HG02759 (cell line): ENCODE results near the gene TPTE.
"Not testable (repeated sequence)": the region's sequence is repeated elsewhere in the genome, so short reads cannot be mapped to it uniquely, and the experiment has no call there.

Source experiments
- ATAC-seq: cut with Tn5 transposase; IDR thresholded peaks from one replicate; pipeline ENCODE4 v1.9.1; 2021; ENCODE audit warnings: mild to moderate bottlenecking, moderate library complexity; ENCODE audit not compliant: unreplicated experiment

The TPTE gene

GRCh38 chr21:10521091-10521598 is at the start of gene TPTE:
TPTE (plus strand) TSS chr21:10521583; CDS start chr21:10538724, 17,141 bp downstream.
- no peak for ATAC-seq

DNA sequence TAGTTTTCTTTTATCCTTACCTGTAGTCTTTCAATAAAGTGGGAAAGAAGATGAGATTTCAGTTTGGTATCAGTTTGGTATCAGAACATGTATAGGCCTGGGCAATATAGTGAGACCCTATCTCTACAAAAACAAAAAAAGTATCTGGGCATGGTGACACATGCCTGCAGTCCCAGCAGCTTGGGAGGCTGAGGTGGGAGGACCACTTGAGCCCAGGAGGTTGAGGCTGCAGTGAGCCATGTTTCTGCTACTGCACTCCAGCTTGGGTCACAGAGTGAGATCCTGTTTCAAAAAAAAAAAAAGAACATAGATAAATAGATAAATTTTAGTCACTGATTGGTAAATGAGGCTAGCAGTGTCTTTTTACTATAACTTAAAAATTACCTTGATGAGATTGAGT is 49.4 kb upstream of the TPTE start:
- not testable (repeated sequence) for ATAC-seq

- ATAC-seq = not testable (repeated sequence)
These were observed 43.6 kb upstream of the TPTE start for GRCh38 chr21:10477794-10478193.

DNA sequence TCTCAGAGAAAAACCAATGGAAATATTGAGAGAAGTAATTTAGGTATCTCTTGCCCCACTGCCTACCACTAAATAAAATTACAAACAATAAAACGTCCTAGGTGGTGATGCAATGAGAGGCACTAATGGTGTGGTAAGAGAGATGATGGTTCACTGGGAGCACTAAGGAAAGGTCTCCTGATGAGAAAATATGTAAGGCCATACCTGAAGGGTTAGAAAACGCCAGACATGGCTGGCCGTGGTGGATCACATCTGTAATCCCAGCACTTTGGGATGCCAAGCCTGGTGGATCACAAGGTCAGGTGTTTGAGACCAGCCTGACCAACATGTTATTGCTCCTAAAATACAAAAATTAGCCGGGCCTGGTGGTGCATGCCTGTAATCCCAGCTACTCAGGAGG is 41.5 kb upstream of the TPTE start:
- ATAC-seq = not testable (repeated sequence)

GRCh38 chr21:10484864-10485263 is 36.5 kb upstream of the TPTE start:
- not testable (repeated sequence) for ATAC-seq

GRCh38 chr21:10490453-10490852 is 30.9 kb upstream of the TPTE start:
- not testable (repeated sequence) for ATAC-seq

- no peak for ATAC-seq
These were observed 10.3 kb upstream of the TPTE start for GRCh38 chr21:10511116-10511515.

DNA sequence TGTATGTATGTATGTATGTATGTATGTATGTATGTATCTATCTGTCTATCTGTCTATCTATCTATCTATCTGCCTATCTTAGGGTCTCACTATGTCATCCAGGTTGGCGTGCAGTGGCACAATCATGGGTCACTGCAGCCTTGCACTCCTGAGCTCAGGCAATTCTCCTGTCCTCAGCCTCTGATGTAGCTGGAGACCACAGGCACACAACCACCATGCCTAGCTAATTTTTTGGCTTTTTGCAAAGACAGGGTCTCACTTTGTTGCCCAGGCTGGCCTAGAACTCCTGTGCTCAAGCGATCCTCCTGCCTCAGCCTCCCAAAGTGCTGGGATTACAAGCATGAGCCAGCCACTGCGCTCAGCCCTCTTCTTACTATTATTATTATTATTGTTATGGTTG is 4.5 kb upstream of the TPTE start:
- ATAC-seq = not testable (repeated sequence)

DNA sequence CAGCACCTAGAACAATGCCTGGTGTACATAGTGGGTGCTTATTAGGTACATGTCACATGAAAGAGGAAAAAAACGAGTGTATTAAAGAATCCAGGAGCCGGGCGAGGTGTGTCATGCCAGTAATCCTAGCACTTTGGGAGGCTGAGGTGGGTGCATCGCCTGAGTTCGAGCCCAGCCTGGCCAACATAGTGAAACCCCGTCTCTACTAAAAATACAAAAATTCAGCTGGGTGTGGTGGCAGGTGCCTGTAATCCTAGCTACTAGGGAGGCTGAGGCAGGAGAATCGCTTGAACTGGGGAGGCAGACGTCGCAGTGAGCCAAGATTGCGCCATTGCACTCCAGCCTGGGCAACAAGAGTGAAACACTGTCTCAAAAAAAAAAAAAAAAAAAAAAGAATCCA is 3.5 kb upstream of the TPTE start:
- ATAC-seq = not testable (repeated sequence)

GRCh38 chr21:10521835-10522500 is 585 bp downstream of the TPTE start:
- ATAC-seq = not testable (repeated sequence)

DNA sequence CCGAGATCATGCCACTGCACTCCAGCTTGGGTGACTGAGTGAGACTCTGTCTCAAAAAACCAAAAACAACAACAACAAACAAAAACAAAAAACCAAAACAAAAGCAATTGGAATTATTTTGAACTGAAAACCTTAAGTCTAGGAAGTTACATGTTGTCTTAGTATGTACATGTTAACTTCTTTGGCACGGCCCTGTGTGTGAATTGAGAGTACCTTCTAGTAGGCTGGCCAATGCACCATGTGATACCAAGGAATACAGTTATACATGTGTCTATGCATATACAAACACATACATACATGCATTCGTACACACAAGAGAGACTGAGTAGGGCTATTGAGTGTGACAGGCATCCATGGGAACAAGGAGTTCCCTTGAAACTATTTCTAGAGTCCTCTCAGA is 18.6 kb downstream of the TPTE start:
- no peak for ATAC-seq

- ATAC-seq = not testable (repeated sequence)
These were observed 23.0 kb downstream of the TPTE start for GRCh38 chr21:10544376-10544775.

GRCh38 chr21:10547868-10548267 is 26.5 kb downstream of the TPTE start:
- ATAC-seq = not testable (repeated sequence)

DNA sequence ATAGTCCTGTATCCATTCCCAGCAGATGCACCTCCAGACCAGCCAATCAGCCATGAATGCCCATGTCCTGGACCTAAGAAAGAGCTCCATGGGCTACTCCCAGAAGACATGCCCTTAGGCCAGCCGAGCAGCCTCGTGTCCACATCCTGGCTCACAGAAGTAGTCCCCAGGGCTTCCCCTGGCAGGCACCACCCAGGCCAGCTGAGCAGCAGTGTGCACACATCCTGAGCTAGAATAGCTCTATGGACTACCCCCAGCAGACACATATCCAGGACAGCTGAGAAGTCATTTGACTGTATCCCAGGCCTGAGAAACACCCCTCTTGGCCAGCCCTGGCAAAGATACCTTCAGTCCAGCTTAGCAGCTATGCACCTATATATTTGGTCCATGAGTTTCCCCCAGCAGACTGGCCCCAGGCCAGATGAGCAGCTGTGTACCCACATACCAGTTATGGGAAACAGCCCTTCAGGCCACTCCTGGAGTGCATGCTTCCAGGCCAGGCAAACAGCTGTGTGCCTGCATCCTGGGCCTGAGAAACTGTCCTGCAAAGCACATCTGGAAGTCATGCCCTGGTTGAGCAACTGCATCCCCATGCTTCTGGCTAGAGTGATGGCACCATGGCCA is 27.1 kb downstream of the TPTE start:
- ATAC-seq = not testable (repeated sequence)

DNA sequence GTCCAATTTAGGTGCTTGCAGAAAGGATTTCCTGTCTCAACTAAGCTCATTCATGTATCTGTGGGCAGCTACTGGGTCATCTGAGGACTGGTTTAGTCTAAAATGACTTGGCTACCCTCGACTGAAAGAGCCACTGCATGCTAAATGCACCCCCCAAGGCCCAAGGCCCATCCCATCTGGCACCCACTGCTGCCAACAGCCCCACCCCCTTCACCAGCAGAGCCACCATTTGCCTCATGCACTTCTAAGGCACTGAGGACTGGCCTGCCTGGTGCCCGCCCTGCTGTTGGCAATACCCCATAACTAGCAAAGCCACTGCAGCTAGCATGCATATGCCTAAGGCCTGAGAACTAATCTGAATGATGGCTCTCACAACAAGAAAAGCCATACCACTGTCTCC is 49.4 kb downstream of the TPTE start:
- ATAC-seq = not testable (repeated sequence)

- not testable (repeated sequence) for ATAC-seq
These were observed 53.3 kb downstream of the TPTE start for GRCh38 chr21:10574531-10575310.

- no peak for ATAC-seq
These were observed 53.9 kb downstream of the TPTE start for GRCh38 chr21:10575311-10575667.

DNA sequence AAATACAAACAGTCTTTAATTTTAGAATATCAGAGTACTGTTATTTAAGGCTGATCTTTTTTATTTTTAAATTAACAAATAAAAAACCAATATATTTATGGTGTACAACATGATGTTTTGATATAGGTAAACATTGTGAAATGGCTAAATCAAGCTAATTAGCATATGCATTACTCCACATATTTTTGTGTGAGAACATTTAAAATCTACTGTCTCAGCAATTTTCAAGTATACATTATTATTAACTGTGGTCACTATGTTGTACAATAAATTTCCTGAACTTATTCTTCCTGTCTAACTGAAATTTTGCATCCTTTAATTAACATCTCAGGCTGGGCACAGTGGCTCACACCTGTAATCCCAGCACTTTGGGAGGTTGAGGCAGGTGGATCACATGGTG is 57.5 kb downstream of the TPTE start:
- ATAC-seq = not testable (repeated sequence)

DNA sequence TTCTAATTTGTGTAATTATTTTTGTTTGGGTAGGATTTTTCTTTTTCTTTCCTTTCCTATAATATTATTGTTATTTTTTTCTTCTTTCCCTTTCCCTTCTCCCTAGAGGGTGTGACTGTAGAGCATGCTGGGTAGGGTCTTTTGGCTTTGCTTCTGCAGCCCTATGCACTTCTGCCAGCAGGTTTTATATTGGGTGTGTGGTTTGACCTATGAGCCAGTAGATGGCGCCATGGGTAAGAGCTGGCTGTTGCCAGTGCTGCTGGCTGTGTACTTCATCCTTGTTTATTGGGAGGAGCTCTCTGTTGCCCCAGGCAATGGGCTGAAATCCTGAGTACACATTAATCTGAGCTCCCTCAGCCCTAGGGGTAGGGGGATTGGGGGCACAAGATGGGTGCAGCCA is 67.7 kb downstream of the TPTE start:
- not testable (repeated sequence) for ATAC-seq

DNA sequence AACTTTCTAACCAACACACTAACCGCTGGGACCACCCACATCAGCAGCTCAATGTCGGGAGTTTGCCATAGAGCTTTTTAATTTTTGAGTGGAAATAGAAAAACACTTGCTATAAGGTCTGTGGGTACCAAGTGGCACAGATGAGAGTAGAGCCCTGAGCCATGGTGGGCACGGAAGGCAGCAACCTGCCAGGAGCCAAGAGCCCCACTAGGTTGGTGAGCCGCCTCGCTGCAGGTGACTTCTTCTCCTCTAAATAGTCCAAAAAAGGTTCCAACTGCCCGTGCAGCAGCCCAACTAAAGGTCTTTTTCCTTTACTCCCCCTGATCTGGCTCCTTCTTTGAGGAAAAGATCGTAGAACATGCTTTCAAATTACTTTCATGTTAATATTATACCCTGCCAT is 85.7 kb downstream of the TPTE start:
- ATAC-seq = not testable (repeated sequence)

DNA sequence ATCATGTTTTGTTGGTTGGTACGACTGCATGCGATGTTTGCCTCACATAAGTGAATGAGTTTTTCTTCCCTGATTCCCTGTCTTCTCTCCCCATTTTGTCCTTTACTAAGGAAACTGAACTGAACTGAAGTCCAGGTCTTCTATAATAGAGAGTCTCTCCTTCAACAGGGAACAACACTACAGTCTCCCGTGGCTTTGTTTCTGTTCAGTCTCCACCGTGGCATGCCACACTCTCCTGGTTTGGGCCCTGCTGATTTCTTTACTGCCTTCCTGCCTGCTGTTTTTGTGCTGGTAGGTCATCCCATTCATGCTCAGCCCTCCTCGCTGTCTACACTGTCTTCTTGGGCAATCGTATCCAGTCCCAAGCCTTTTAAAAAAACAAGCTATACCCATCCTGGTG is 92.9 kb downstream of the TPTE start:
- ATAC-seq = not testable (repeated sequence)

DNA sequence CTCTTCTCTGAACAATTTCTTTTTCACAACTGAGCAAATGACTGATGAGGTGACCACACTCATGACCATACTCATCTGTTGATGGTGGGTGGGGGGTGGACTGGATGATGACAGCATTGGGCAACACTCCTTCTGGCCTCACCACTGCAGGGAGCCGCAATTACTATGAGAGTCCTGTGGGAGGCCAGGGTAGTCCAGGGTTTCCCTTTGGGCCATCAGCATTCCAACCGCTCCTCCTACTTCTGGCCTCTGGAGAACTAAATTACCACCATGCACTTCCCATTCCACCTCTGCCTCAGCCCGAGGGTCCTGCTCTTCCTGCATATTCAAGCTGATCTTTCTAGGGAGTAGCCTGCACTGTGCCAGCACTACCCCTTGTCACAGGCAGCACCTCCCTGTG is 94.7 kb downstream of the TPTE start:
- ATAC-seq = not testable (repeated sequence)
